Dermis blood vessel endothelial cell (primary cell): ENCODE measurements around the gene ERCC4. TPM values are rescaled to one million over a fixed set of nuclear protein-coding genes. Genes with fewer than 3 reads are reported as not detected.
A peak's percentile ranks its signal among the peaks of the same experiment; 100 is the strongest.
"Not testable (repeated sequence)": the region's sequence is repeated elsewhere in the genome, so short reads cannot be mapped to it uniquely, and the experiment has no call there.

Source experiments
- DNase-seq: peaks from one replicate; pipeline ENCODE4 v3.0.0; 2010
- total RNA-seq: library from RNA; depleted of rRNA; stranded (reverse); fragments of >200 nt; gene quantifications from 2 replicates; pipeline ENCODE4 v1.2.3, GENCODE V29; 2014

The ERCC4 gene
- total RNA-seq = 8.8 and 9.3 TPM in 2 replicates

- peak; percentile 99 for DNase-seq
Measured at GRCh38 chr16:13919683-13920509, at the start of gene ERCC4. Gene ERCC4 (plus strand): TSS chr16:13920154. CDS start chr16:13920166, 12 bp downstream.

- DNase-seq = peak; percentile 51
Measured at GRCh38 chr16:13873835-13874438, 46.0 kb upstream of the ERCC4 start.

DNA sequence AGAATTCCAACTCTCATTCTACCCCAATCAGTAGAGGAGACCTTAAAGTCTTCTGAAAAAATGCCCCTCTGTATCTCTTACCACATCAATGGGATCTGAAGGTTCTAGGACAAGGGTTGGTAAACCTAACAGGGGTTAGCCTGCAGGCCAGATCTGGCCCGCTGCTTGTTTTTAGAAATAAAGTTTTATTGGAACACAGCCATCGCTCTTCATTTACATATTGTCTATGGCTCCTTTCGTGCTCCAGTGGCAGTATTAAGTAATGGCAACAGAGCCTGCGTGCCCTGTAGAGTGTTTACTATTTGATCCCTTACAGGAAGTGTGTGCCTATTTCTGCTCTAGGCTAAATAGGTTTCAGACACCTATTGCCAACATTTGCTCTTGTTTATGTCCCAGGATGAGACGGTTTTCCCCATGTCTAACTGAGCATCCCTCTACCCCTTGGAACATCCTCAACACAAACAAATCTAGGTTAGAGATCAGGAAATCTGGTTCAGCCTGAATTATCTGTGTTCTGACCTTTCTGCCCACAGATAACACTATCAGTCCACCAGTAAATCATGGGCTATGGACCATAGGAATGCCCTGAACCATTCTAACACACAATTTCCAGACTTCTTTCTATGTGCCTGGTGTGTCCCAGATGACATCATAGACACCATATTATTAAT is 44.2 kb upstream of the ERCC4 start:
- DNase-seq = no peak

DNA sequence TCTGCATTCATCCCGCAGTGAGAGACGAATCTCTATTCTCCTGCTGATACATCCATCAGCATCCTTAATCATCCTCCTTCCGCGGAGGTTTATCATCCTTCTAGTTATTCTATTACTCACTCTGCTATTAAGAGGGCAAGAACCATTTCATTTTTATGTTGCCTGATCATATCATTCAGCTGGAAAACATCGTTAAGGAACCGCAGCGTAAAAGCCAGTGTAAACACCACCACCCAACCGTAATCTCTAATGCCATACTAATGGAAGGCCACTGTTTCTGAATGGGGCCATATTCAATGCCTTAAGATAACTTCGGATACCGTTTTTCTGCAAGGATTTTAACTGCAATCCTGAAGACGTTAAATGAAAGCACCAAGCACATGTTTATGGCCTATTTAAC is 36.7 kb upstream of the ERCC4 start:
- no peak for DNase-seq

DNA sequence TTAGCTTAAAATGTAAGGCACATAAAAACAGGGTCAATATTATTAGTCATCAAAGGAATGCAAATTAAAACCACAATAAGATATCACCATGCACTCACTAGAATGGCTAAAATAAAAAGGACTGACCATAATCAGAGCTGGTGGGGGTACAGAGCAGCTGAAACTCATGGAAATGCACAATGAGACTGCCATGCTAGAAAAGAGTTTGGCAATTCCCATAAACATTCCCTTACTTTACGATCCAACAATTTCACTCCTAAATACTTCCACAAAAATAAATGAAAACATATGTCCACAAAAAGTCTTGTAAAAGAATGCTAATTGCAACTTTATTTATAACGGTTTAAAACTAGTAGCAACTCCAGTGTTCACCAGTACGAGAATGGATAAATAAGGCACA is 36.1 kb upstream of the ERCC4 start:
- DNase-seq = no peak

GRCh38 chr16:13885700-13886099 is 34.3 kb upstream of the ERCC4 start:
- DNase-seq = no peak

GRCh38 chr16:13886608-13887007 is 33.3 kb upstream of the ERCC4 start:
- no peak for DNase-seq

DNA sequence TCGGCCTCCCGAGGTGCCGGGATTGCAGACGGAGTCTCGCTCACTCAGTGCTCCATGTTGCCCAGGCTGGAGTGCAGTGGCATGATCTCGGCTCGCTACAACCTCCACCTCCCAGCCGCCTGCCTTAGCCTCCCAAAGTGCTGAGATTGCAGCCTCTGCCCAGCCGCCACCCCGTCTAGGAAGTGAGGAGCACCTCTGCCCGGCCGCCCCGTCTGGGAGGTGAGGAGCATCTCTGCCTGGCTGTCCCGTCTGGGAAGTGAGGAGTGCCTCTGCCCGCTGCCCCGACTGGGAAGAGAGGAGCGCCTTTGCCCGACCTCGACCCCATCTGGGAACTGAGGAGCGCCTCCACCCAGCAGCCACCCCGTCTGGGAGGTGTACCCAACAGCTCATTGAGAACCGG is 30.6 kb upstream of the ERCC4 start:
- not testable (repeated sequence) for DNase-seq

DNA sequence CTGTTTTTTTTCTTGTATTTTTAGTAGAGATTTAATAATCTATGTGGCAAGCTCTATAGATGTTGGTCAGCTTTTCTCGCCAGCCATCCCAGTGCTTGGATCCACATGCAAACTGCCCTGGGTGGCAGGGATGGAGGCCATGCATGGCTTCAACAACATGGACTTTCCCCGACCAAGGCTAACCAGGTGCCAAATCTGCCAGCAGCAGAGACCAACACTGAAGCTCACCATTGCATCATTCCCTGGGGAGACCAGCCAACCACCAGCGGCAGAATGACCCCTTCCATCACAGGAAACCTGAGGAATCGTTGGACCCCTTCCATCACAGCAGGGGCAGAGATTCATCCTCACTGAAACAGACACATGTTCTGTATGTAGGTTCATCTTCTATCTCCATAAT is 27.7 kb upstream of the ERCC4 start:
- no peak for DNase-seq

DNA sequence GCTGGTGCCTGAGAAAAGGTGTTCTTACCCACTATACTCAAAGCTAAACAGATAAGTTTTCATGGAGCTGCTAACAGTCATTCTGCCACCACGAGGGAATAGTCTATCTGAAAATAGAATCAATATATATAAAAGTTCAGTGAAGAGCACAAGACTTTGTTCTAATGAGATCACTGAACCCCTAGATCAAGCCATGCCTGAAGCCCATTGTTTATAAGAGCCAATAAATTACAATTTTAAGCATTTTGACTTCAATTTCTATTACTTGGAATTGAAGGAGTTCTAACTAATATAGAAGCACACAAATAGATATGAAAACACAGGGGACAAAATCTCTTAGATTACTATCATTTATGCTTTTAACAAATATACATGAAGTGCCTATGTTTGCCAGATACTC is 24.4 kb upstream of the ERCC4 start:
- no peak for DNase-seq

GRCh38 chr16:13896543-13897182 is 23.3 kb upstream of the ERCC4 start:
- DNase-seq = peak; percentile 19

GRCh38 chr16:13897806-13898205 is 22.1 kb upstream of the ERCC4 start:
- no peak for DNase-seq

- no peak for DNase-seq
Measured at GRCh38 chr16:13898233-13898632, 21.7 kb upstream of the ERCC4 start.

DNA sequence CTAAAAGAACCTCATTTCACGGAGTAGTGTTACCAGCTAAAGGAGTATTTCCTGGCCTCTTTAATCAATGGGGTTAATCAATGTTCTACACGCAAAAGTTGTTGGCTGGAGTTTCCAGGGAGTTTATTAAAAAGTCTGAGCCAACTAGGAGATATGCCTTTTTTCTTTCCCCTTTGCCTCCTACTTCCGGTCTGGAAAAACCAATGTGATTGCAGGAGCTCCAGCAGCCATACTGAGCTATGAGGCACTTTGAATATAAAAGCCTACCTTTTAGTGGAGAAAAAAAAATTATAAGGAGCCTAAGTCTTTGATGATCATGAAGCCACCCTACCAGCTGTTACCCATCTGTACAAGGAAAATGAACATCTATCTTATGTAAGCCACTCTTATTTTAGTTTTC is 17.9 kb upstream of the ERCC4 start:
- DNase-seq = no peak

- DNase-seq = peak; percentile 36
Measured at GRCh38 chr16:13902677-13903076, 17.3 kb upstream of the ERCC4 start.

- DNase-seq = no peak
Measured at GRCh38 chr16:13904179-13904691, 15.7 kb upstream of the ERCC4 start.

GRCh38 chr16:13904822-13905221 is 15.1 kb upstream of the ERCC4 start:
- peak; percentile 49 for DNase-seq

- DNase-seq = no peak
Measured at GRCh38 chr16:13906168-13907089, 13.5 kb upstream of the ERCC4 start.

GRCh38 chr16:13907431-13907830 is 12.5 kb upstream of the ERCC4 start:
- DNase-seq = no peak

DNA sequence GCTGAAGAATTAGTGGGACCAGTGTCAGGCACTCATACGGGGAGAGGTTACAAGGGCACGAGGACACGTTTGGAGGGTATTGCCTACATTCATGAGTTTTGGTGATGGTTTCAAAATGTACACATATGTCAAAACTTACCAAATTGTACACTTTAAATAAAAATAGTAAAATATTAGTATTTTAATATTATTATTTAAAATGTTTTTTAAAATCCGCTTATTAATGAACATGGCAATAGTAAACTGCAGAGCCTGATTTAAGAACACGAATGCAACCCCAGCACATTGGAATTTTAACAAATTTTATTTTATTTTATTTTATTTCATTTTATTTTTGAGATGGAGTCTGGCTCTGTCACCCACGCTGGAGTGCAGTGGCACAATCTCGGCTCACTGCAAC is 10.9 kb upstream of the ERCC4 start:
- no peak for DNase-seq

DNA sequence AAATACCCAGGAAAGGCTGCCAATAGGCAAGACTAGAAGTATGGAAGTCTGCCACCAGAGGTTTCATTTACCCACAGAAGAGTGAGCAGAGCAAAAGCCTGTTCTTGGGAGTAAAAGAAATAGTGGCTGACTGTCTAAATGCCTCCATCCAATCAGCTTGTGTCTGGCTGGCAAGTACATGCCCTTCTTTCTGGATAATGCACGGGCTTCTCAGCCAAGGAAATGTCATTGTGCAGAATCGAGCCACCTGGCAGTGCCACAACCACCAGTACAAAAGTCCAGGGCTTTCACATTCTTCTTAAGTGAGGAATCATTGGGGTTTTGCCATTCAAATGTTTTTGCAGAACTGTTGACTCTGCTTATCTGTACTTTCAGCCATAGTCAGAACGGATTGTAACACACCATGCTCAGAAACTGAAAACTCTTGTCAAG is 10.1 kb upstream of the ERCC4 start:
- no peak for DNase-seq

- no peak for DNase-seq
Measured at GRCh38 chr16:13911306-13911705, 8.6 kb upstream of the ERCC4 start.
